GM15510 (cell line): ENCODE measurements around the gene PTGES.
A peak's percentile ranks its signal among the peaks of the same experiment; 100 is the strongest.

ENCODE experiments used
- POLR2A ChIP-seq: IDR thresholded peaks from 3 replicates; pipeline ENCODE4 v1.6.1; 2011; ENCODE audit warnings: borderline replicate concordance; ENCODE audit not compliant: insufficient read length; ENCODE audit errors: extremely low read depth

The PTGES gene

DNA sequence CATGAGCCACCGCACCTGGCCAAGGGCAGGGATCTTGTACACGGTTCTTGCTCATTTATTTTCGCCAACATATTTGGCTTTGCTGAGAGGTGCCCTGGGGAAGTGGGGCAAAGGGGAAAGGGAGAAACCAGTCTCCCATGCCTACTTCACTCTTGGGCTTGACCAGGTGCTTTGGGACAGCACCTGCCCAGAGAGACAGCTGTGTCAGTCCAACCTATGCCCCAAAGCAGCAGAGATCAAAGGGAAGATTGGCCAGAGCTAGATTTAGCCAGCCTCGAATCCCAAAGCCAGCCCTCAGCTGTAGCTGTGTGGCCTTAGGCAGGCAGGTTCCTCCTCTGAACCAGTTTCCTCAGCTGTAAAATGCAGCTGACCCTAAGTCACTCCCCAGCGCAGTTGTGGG, 2.3 kb upstream of the PTGES start:
- no peak for TF ChIP-seq POLR2A

DNA sequence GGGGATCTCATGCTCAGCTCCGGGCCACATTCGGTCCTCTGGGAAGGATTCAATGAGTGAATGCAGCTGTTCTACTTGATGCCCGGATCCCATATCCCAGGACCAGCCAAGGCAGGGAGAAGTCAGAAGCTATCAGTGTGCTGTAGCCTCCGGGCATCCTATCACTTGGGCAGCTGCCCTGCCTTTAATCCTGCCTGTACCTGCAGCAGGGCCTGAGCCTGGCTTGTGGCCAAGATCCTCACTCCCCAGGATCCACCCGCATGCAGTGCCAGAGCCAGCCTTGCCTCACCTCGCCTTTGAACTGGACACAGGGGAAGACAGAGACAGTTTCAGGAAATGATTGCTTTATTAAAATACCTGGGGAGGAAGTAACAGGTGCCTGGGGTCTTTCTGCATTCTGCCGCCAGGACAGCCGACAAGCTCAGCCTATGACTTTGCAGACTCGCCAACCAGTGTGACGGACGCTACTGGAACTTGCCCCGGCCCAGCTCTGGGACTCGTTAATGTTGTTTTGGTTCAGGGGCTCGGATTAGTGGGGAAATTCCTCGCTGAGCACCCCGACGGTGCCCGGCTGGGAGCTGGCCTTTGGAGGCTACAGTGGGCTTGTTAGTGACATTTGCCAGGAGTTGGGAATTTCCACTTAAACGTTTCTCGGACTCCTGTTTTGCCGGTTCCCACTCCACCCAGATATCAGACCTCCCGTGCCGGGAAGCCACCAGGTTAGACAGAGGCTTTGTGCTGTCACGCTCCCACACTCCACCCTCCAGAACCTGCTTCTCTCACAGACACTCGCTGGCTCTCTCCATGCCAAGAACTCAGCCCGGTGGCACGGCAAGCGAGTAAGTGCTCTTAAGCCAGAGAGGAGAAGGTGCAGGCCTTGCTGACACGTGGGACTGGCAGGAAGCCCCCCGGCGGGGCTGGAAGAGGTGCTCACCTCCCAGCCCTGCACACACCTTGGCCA, 721 bp downstream of the PTGES start:
- TF ChIP-seq POLR2A, result no peak

GRCh38 chr9:129750013-129750638, 2.7 kb downstream of the PTGES start:
- no peak for TF ChIP-seq POLR2A

- TF ChIP-seq POLR2A, result no peak
These were observed 3.3 kb downstream of the PTGES start for GRCh38 chr9:129749575-129749974.

- TF ChIP-seq POLR2A, result no peak
These were observed 4.6 kb downstream of the PTGES start for GRCh38 chr9:129748249-129748648.

DNA sequence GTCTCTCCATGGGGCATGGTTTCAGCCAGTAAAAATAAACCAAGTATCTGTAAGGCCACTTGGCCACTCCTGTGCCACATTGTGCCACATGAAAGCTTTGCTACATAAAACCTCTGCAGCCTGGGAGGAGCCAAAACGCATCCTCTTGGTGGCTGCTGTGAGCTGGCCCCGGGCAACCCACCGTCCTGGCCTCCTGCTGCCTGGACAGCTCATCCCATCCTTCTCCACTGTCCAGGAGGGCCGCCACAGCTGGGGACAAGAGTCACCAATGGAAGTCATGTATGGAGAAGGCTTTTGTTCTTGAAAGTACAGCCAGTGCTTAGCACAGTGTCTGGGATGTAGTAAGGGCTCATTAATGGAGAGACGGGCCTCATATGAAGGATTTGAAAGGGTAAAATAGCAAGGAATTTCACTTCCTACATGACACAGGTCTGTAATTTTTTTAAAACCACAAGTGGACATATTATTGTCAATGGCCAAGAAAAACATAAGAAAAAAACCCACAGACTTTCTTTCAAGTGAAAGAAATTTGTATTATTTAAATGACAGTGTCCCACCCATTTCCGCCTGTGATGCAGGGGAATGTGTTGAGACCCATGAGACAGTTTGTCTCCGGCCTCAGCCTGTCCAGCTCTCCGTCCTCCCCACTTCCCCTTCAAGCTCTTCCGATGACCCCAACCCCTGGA, 6.6 kb downstream of the PTGES start:
- TF ChIP-seq POLR2A, result no peak

DNA sequence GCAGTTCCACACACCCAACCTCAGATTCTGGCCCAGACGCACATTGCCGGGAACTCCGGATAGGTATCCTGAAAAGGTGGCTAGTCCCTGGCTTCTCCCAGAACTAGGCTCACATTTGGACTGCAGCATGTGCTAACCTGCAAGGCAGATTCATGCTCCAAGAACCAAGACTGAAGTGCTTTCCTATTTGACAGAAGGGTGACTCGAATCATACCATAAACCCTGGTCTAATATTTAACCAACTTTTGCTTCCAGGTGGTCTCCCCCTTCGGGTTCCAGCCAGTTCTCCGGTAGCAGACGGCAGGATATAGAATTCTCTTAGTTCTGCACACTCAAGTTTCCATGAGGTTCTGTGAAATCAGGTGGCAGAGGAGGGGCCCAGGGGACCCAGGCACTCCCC, 7.6 kb downstream of the PTGES start:
- no peak for TF ChIP-seq POLR2A

DNA sequence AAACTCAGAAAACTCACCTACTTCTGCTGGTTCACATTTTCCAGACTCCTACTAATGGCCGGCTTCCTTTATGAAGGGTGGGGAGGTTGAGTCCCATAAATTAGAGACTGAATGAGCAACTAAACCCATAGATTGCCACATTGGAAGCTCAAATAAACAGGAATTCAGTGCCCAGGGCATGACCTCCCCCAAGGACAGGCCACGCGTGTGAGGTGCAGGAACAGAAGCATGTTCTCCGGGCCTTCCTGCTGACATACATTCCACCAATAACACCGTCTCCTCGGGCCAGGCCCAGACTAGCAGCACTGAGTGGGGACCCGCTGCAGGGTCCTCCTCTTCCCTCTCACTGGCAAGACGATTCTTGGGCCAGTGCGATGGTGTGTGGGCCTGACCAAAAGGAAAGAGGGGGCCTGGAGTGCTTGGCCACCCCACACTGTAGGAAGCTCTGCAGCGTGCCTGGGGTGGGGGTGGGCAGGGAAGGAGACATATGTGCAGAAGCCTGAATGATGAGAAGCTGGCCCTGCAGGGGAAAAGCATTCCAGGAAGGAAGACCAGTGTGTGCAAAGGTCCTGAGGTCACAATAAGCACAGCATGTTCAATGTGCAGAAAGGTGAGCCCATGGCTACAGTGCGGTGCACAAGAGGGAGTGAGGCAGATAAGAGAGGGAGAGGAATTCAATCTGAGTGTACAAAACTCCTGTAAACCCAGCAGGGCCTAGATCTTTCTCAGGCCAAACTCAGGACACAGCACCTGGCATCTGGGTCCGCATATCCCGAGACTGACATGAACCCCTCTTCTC, 12.0 kb downstream of the PTGES start:
- no peak for TF ChIP-seq POLR2A

DNA sequence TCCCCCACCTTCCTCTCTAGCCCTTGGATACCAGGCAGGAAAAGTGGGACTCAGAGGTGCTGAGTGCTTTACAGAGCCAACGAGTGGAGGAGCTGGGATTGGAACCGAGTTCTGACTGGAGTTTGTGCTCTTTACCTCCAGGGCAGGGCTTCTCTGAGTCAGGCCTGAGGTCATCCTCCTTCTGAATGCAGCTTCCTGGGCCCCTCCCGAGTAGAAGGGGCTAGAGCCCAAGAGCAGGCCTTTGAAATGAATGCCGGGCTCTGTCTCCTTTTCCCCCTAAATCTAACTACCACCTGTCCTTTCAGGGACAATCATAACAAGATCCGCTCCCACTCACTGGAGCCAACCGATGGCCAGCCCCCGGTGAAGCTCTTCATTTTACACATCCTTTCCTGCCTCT, 12.7 kb downstream of the PTGES start:
- no peak for TF ChIP-seq POLR2A

DNA sequence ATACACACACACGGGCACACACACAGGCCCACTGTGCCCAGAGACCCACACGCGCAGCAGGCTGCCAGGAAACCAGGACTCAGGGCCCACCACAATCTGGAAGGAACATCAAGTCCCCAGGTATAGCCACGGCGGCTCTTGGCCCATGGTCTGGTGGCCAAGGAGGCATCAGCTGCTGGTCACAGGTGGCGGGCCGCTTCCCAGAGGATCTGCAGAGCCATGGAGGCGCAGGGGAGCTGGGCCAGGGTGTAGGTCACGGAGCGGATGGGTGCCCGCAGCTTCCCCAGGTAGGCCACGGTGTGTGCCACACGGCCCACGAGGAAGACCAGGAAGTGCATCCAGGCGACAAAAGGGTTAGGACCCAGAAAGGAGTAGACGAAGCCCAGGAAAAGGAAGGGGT, 13.4 kb downstream of the PTGES start:
- no peak for TF ChIP-seq POLR2A

DNA sequence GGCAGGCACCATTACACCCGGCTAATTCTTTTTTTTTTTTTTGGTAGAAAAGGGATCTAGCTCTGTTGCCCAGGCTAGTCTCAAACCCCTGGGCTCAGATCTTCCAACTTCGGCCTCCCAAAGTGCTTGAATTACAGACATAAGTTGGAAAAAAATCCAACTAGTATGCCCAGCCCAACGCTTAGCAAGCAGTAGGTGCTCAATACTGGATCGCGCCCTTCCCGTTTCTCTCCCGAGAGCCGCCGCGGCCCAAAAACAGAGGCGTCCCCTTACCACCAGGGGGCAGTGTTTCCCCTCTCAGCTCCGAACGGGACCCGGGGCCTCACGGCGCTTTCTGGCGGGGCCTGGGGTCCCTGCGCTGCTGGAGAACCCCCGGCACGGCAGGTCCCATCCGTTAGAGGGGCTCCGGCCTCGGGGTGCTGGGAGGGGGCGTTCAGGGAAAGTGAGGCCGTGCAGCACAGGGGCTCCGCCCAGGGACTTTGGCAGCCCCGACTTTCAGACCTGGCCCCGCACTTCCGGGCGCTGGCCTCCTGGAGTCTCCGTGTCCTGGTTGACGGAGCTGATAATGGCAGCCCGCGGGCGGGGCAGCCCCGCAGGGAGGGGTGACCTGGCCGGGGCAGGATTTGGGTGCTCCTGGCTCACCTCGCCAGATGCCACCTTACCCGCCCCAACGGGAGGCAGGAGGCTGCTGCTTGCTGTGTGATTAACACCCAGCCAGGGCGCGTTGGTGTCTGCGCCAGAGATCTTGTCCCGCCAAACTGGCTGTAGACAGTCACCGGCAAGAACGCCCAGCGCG, 15.2 kb downstream of the PTGES start:
- peak; percentile 21 for TF ChIP-seq POLR2A

DNA sequence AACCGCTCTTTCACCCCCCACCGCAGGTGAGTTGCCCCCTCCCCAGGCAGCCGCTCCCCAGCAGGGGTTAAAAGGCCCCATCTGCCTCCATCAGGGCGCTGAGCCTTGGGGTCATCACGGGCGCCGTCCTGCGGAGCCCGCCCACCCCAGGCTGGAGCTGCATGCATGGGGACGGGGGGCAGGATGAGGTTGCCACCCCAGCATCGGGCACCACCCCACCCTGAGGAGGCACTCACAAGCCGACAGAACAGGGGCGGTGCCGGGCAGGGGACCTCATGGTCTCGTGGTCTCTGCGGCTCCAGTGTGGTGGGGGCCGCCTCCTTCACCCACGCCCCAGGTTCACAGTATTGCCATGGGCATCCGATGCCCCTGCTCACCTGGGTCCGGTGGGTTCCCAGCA, 16.5 kb downstream of the PTGES start:
- TF ChIP-seq POLR2A, result no peak

- TF ChIP-seq POLR2A, result no peak
These were observed 17.3 kb downstream of the PTGES start for GRCh38 chr9:129735546-129735945.

DNA sequence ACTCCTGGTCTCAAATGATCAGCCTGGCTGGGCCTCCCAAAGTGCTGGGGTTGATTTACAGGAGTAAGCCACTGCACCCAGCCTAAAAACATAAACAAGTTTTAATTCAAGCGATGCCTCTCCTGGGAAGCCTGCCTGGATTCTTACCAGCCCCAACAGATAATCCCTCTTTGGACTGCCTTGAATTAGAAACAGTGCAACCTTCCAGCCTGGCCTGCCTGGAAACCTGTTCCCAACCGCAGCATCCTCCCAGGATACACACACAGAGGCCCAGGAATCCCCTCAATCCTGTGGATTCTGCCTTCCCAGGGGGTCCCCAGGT, 19.2 kb downstream of the PTGES start:
- TF ChIP-seq POLR2A, result no peak
